GM10248 (cell line): ENCODE data around the gene GABBR2.

Experiments
- CTCF ChIA-PET: fragments of 300-600 bp; sonication (Branson Sonifier 250); formaldehyde crosslinking; extraction: SDS; loops from one replicate; lab custom pipeline; 2021; ENCODE audit warnings: antibody characterized with exemption; lab: Yijun Ruan, JAX
- POLR2A ChIA-PET: fragments of 350-650 bp; sonication (Branson Sonifier 250); formaldehyde crosslinking; extraction: SDS; loops from one replicate; lab custom pipeline; 2020; ENCODE audit warnings: antibody characterized with exemption; lab: Yijun Ruan, JAX
- DNase-seq: peaks from one replicate; pipeline ENCODE4 v3.0.0; 2012; ENCODE audit errors: extremely low spot score
- TF ChIP-seq, protein P1 (sequence below): IDR thresholded peaks from 2 replicates; pipeline ENCODE4 v1.5.1; 2012; ENCODE audit warnings: mild to moderate bottlenecking, low read depth; ENCODE audit errors: extremely low read depth, missing control alignments, control extremely low read depth

The GABBR2 gene

DNA sequence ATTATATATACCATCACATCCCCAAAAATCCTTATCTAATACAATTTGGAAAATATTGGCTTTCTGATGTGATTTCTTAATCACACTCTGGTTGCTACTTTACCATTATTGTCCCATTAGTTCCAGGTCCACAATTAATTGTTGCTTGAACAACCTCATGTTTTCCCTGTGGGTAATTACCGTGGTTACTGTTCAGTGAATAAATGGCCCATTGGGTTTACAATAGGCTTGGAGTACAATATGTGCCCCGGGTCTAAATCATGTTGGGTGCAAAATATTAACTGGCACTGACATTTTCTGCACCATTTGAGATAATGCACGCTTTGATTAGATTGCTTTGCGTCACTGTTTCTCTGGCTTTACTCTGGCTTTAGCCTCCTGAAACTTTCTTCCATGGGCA lies 163.7 kb downstream of the GABBR2 start:
- ChIA-PET POLR2A (no interaction called here), CTCF (interaction anchor here (0.7 to 2.2 kb wide), 6 partner anchors 8 to 655 kb away, joined by 3 to 7 read pairs (median 3); no protein-coding TSS in a partner anchor)
- TF ChIP-seq, protein P1, sequence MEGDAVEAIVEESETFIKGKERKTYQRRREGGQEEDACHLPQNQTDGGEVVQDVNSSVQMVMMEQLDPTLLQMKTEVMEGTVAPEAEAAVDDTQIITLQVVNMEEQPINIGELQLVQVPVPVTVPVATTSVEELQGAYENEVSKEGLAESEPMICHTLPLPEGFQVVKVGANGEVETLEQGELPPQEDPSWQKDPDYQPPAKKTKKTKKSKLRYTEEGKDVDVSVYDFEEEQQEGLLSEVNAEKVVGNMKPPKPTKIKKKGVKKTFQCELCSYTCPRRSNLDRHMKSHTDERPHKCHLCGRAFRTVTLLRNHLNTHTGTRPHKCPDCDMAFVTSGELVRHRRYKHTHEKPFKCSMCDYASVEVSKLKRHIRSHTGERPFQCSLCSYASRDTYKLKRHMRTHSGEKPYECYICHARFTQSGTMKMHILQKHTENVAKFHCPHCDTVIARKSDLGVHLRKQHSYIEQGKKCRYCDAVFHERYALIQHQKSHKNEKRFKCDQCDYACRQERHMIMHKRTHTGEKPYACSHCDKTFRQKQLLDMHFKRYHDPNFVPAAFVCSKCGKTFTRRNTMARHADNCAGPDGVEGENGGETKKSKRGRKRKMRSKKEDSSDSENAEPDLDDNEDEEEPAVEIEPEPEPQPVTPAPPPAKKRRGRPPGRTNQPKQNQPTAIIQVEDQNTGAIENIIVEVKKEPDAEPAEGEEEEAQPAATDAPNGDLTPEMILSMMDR = no peak
- DNase-seq = no peak

DNA sequence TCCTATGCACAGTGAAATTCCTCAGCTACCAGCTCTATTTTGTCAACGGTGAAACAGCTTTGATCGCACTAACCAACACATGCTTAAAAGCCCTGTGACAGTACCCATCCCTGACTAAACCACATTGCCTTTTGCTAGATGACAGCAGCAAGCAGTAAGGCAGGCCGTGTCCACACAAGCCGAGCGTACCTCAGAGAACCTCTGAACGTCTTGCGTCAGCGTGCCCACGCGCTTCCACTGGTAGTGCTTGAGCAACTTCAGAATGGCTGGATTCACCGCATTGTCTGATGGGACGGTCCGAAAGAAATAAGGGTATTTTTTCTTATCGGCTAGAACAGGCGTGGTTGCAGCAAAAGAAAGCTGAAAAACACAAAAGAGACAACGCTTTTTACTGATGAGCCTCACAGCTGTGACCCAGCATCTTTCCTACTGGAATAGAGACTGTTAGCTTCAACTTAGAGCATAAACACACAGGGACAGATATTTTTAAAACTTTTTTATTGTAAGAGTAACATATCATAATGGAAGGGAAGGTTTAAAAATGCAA lies 167.0 kb downstream of the GABBR2 start:
- CTCF ChIA-PET = interaction anchor here (1.3 kb wide), 1 partner anchor 249 kb away, joined by 3 read pairs; no protein-coding TSS in a partner anchor
- TF ChIP-seq, protein P1 = no peak
- DNase-seq = no peak
- POLR2A ChIA-PET = no interaction called here

DNA sequence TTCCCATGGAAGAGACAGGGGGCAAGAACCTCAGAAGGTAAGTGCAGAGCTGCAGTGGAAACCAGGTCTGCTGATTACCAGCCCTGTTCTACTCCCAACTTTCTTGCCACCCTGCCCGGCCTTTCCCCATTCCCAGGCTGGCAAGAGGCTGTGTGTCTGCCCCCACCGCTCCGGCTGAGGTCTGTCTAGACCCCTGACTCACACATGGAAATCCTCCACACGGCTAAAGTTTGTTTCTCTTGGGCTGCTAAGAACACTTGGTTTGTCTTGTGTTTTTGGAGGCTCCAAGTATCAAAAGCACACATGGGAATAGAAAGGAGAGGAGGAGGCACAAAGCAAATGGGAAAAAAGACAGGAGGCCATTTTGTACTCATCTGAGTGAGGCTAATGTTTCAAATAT lies 168.3 kb downstream of the GABBR2 start:
- POLR2A ChIA-PET = no interaction called here
- CTCF ChIA-PET = no interaction called here
- DNase-seq = no peak
- TF ChIP-seq, protein P1 = no peak

DNA sequence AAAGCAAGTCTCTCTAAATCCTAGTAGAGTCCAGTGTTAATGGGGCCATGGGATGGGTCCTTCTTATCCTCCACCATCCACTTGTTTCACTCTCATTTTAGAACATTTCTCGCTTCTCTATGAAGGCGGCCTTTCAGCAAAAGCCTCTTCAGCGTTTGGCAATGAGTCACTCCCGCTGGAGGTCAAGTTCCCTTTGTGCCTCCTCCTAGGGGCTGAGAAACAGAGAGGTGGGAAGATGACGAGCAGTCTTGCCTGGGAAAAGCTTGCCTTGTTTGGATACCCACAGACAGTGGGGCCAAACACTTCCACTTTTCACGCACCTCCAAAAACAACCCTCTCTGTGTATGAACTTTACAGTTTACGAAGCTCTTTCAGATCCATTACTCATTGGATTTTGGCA lies 168.8 kb downstream of the GABBR2 start:
- DNase-seq = no peak
- TF ChIP-seq, protein P1 = no peak
- ChIA-PET POLR2A (no interaction called here), CTCF (interaction anchor here (6.7 kb wide), 1 partner anchor 236 kb away, joined by 90 read pairs; no protein-coding TSS in a partner anchor)

DNA sequence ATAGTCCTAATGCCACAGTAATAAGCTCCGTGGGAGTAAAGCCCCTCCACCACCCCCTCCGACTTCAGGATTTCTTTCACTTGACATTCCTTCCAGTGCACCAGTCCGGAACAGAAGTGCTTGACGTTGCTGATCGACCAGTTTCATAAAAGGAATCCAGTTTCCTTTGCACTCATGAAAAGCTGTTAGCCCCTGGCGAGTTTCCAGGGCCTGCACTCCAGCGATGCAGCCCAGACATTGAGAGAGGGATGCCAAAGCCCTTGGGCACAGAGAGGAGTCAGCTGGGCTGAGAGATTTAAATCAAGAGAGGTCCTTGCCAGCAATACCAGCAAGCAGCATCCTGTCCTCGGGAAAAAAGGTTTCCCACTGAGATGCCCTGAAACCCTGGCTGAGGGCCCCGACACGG lies 170.1 kb downstream of the GABBR2 start:
- no peak for DNase-seq
- CTCF ChIA-PET = interaction anchor here (6.7 kb wide), 1 partner anchor 238 kb away, joined by 90 read pairs; no protein-coding TSS in a partner anchor
- TF ChIP-seq, protein P1 = no peak
- POLR2A ChIA-PET = no interaction called here

DNA sequence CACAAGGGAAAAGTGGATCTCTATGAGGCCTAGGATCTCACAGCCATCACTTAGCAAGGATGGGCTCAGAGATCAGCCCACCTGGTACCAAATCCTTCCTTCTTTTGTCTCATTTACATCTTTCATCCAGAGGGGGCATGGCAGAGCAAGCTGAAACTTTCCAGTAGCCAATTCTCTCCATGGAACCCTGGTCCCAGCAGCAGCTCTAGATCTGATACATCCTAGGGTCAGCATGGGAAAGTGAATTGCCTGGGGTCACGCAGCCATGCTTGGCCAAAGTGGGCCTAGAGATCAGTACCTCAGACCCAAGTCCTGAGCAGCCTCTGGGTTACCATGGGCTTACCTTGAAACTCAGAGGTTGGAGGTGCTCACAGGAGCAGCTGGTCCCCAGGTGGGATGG lies 170.5 kb downstream of the GABBR2 start:
- TF ChIP-seq, protein P1 = no peak
- CTCF ChIA-PET = interaction anchor here (6.7 kb wide), 1 partner anchor 238 kb away, joined by 90 read pairs; no protein-coding TSS in a partner anchor
- no peak for DNase-seq
- POLR2A ChIA-PET = no interaction called here
